Gastroesophageal sphincter (tissue), 4 donors: ENCODE measurements around the gene NCOR2. TPM values are rescaled to one million over a fixed set of nuclear protein-coding genes. Genes with fewer than 3 reads are reported as not detected.

ENCODE experiments used
- ATAC-seq: fragments of 150-250 bp; one replicate; pipeline ENCODE4 v1.9.1; 2016; ENCODE audit warnings: mild to moderate bottlenecking, moderate library complexity
- H3K27ac ChIP-seq, 4 donors: fragments of 200-600 bp; sonication (generic) in 3 of 4; 1 replicate in 3 of 4; 2 replicates in 1 of 4; pipeline ENCODE4 v1.5.1; 2016 to 2019
- H3K27me3 ChIP-seq: fragments of 200-600 bp; sonication (generic); one replicate; pipeline ENCODE4 v1.5.1; 2019
- H3K36me3 ChIP-seq, 2 donors: fragments of 200-600 bp; sonication (generic); one replicate each; pipeline ENCODE4 v1.5.1; 2019; ENCODE audit warnings: control low read depth in 1 of 2
- H3K4me1 ChIP-seq, 3 donors: fragments of 200-600 bp; sonication (generic); 1 replicate in 2 of 3; 2 replicates in 1 of 3; pipeline ENCODE4 v1.5.1; 2016 to 2019; ENCODE audit warnings: control low read depth in 2 of 3
- H3K4me3 ChIP-seq, 2 donors: fragments of 200-600 bp; sonication (generic); one replicate each; pipeline ENCODE4 v1.5.1; 2019; ENCODE audit warnings: mild to moderate bottlenecking in 1 of 2, moderate library complexity in 1 of 2
- H3K9me3 ChIP-seq, 3 donors: fragments of 200-600 bp; sonication (generic); one replicate each; pipeline ENCODE4 v1.5.1; 2017 to 2019; ENCODE audit warnings: control low read depth in 2 of 3
- CTCF ChIP-seq, 4 experiments: fragments of 200-600 bp in 2 of 4; fragments of 450-650 bp in 2 of 4; sonication (generic) in 1 of 4; IDR thresholded peaks; one replicate each; pipeline ENCODE4 v1.5.1; 2017 to 2019; ENCODE audit warnings: antibody characterized with exemption in 4 of 4, mild to moderate bottlenecking in 2 of 4, moderate library complexity in 2 of 4
- EP300 ChIP-seq: sonication (generic); formaldehyde crosslinking; IDR thresholded peaks from one replicate; pipeline ENCODE4 v1.6.1; 2017; ENCODE audit warnings: antibody characterized with exemption, mild to moderate bottlenecking
- POLR2A ChIP-seq, 2 donors: fragments of 450-650 bp; IDR thresholded peaks; one replicate each; pipeline ENCODE4 v1.6.1; 2017; ENCODE audit warnings: antibody characterized with exemption in 2 of 2, mild to moderate bottlenecking in 2 of 2, moderate library complexity in 1 of 2
- POLR2AphosphoS5 ChIP-seq: sonication (generic); formaldehyde crosslinking; IDR thresholded peaks from one replicate; pipeline ENCODE4 v1.6.1; 2017; ENCODE audit warnings: antibody characterized with exemption
- WGBS, 2 donors: methylation state at CpG; one replicate each; pipeline ENCODE4 v1.1.5; 2018; ENCODE audit warnings: low coverage in 1 of 2; 5-methylcytosine and 5-hydroxymethylcytosine counted together
- total RNA-seq, 4 donors: library from RNA; depleted of rRNA; stranded (reverse); fragments of >200 nt; gene quantifications; one replicate each; pipeline ENCODE4 v1.1.0, GENCODE V29; 2016

The NCOR2 gene
- total RNA-seq, 4 donors from 2014 or later = 67.2 to 148 (median 105) TPM

GRCh38 chr12:124593851-124594401 is 26.5 kb upstream of the NCOR2 start:
- H3K9me3 ChIP-seq = no peaks in the 10 kb centered on the region
- WGBS, 2 donors = 90 to 100% methylated on average over 2 to 3 of the region's 5 CpGs
- no peak overlapping the region for H3K27ac ChIP-seq
- no peak overlapping the region for H3K4me3 ChIP-seq
- H3K27me3 ChIP-seq = no peaks in the 10 kb centered on the region
- TF ChIP-seq POLR2AphosphoS5 (no peak), POLR2A (IDR thresholded peaks at IDR 0.05) (no peak), CTCF (IDR thresholded peaks at IDR 0.05) (no peak), EP300 (no peak)
- no peaks in the 10 kb centered on the region for H3K36me3 ChIP-seq
- H3K4me1 ChIP-seq = peaks cover 0 to 4% (median 0%) of the 10 kb centered on the region in 3 donors
- ATAC-seq = no peak

- ATAC-seq = no peak
- Histone ChIP-seq H3K4me1 (peaks cover 0 to 9% (median 4%) of the 10 kb centered on the region in 3 donors), H3K27me3 (no peaks in the 10 kb centered on the region), H3K4me3 (no peak overlapping the region), H3K36me3 (no peaks in the 10 kb centered on the region), H3K27ac (no peak overlapping the region), H3K9me3 (no peaks in the 10 kb centered on the region)
- WGBS, 2 donors = 69 to 93% methylated on average over 3 to 6 of the region's 14 CpGs
- no peak for TF ChIP-seq POLR2A (IDR thresholded peaks at IDR 0.05)
- no peak for TF ChIP-seq POLR2AphosphoS5
- no peak for TF ChIP-seq EP300
- no peak for TF ChIP-seq CTCF (IDR thresholded peaks at IDR 0.05)
These were observed 25.8 kb upstream of the NCOR2 start for GRCh38 chr12:124593176-124593575.

- TF ChIP-seq EP300 (no peak), POLR2AphosphoS5 (no peak), POLR2A (IDR thresholded peaks at IDR 0.05) (no peak), CTCF (IDR thresholded peaks at IDR 0.05) (no peak)
- ATAC-seq = no peak
- Histone ChIP-seq H3K4me3 (no peak overlapping the region), H3K36me3 (no peaks in the 10 kb centered on the region), H3K4me1 (peaks cover 0 to 9% (median 4%) of the 10 kb centered on the region in 3 donors), H3K9me3 (no peaks in the 10 kb centered on the region), H3K27ac (no peak overlapping the region), H3K27me3 (no peaks in the 10 kb centered on the region)
- 79 to 90% methylated on average over 10 to 11 of the region's 21 CpGs for WGBS, 2 donors
These were observed 25.2 kb upstream of the NCOR2 start for GRCh38 chr12:124592481-124593160.

GRCh38 chr12:124592050-124592449 is 24.6 kb upstream of the NCOR2 start:
- TF ChIP-seq EP300 = no peak
- peaks cover 0 to 9% (median 4%) of the 10 kb centered on the region in 3 donors for H3K4me1 ChIP-seq
- no peak for ATAC-seq
- H3K27me3 ChIP-seq = no peaks in the 10 kb centered on the region
- H3K27ac ChIP-seq = no peak overlapping the region
- no peaks in the 10 kb centered on the region for H3K36me3 ChIP-seq
- no peaks in the 10 kb centered on the region for H3K9me3 ChIP-seq
- 67% methylated on average over 2 of the region's 6 CpGs; no CpG with 5 or more reads in 1 of the 2 donors for WGBS, 2 donors
- no peak overlapping the region for H3K4me3 ChIP-seq

- WGBS, 2 donors = 95 to 100% methylated on average over 1 to 6 of the region's 6 CpGs
- H3K4me1 ChIP-seq = peaks cover 0 to 9% (median 4%) of the 10 kb centered on the region in 3 donors
- no peaks in the 10 kb centered on the region for H3K36me3 ChIP-seq
- TF ChIP-seq CTCF (IDR thresholded peaks at IDR 0.05) = no peak
- no peak for TF ChIP-seq POLR2A (IDR thresholded peaks at IDR 0.05)
- TF ChIP-seq EP300 = no peak
- TF ChIP-seq POLR2AphosphoS5 = no peak
- no peaks in the 10 kb centered on the region for H3K27me3 ChIP-seq
- no peaks in the 10 kb centered on the region for H3K9me3 ChIP-seq
- no peak overlapping the region for H3K4me3 ChIP-seq
- no peak overlapping the region for H3K27ac ChIP-seq
- no peak for ATAC-seq
These were observed 23.0 kb upstream of the NCOR2 start for GRCh38 chr12:124590447-124590846.
